K562 (cell line): ENCODE data around the gene PNPLA7. TPM values are rescaled to one million over a fixed set of nuclear protein-coding genes. Genes with fewer than 3 reads are reported as not detected.

Experiments used
- ATAC-seq: fragments of 200-7000 bp; cut with Tn5 transposase; 3 replicates; pipeline ENCODE4 v1.9.1; 2020; ENCODE audit warnings: moderate library complexity
- BruUV-seq: library from RNA; stranded (reverse); fragments of 400-500 nt; replicated peaks from 2 replicates; lab custom pipeline; 2021; lab: Mats Ljungman, UMichigan
- CTCF ChIA-PET: fragments of 300-600 bp; formaldehyde crosslinking; extraction: SDS; loops from one replicate; lab custom pipeline; 2021; ENCODE audit warnings: low intra/inter-chr PET ratio; lab: Yijun Ruan, JAX
- POLR2A ChIA-PET: fragments of 300-600, 350-650 bp; sonication (Branson Sonifier 250); formaldehyde crosslinking; extraction: SDS; loops from one replicate; lab custom pipeline; 2021; ENCODE audit warnings: antibody characterized with exemption, inconsistent platforms; lab: Yijun Ruan, JAX
- DNase-seq, 4 experiments: peaks; one replicate each; pipeline versions ENCODE4 v3.0.0 to v3.0.0-alpha.2; 2011 to 2018; ENCODE audit warnings: low spot score in 3 of 4, mixed read lengths in 3 of 4; ENCODE audit errors: extremely low read depth in 1 of 4
- FAIRE-seq: peaks from 2 replicates; lab custom pipeline; 2011; peaks lifted over from hg19 to GRCh38; lab: Jason Lieb, UNC
- H2AFZ ChIP-seq: 2 replicates; pipeline ENCODE4 v1.6.0; 2011; ENCODE audit warnings: low read depth, low read length, control low read depth, inconsistent platforms
- H3K27ac ChIP-seq: fragments of 200-600 bp; 3 replicates; pipeline ENCODE4 v1.8.0; 2011; ENCODE audit warnings: low read depth, mild to moderate bottlenecking, control low read depth, inconsistent platforms, low read length, moderate library complexity, mixed read lengths; ENCODE audit errors: extremely low read depth
- H3K27me3 ChIP-seq, 2 experiments: fragments of 300-600 bp in 1 of 2; 2 replicates in 1 of 2; 3 replicates in 1 of 2; pipeline versions ENCODE4 v1.6.0 to v1.8.0; 2011; ENCODE audit warnings: inconsistent platforms in 2 of 2, low read length in 2 of 2, mild to moderate bottlenecking in 1 of 2, mixed read lengths in 1 of 2, moderate library complexity in 1 of 2; ENCODE audit not compliant: control insufficient read depth in 2 of 2, insufficient read depth in 2 of 2
- H3K36me3 ChIP-seq: fragments of 300-600 bp; 3 replicates; pipeline ENCODE4 v1.8.0; 2011; ENCODE audit warnings: mild to moderate bottlenecking, low read length, inconsistent platforms; ENCODE audit not compliant: control insufficient read depth, insufficient read depth
- H3K4me1 ChIP-seq, 2 experiments: fragments of 200-600 bp in 1 of 2; replicated peaks in 1 of 2; 2 replicates in 1 of 2; 3 replicates in 1 of 2; pipeline versions ENCODE4 v1.5.1 to v1.8.0; 2011; ENCODE audit warnings: inconsistent platforms in 2 of 2, low read length in 2 of 2, mild to moderate bottlenecking in 1 of 2, mixed read lengths in 1 of 2, moderate library complexity in 1 of 2; ENCODE audit not compliant: control insufficient read depth in 2 of 2, insufficient read depth in 2 of 2
- H3K4me2 ChIP-seq: 2 replicates; pipeline ENCODE4 v1.6.1; 2011; ENCODE audit warnings: low read length, control low read depth, inconsistent platforms, mixed read lengths; ENCODE audit not compliant: insufficient read depth
- H3K4me3 ChIP-seq: fragments of 200-600 bp; sonication (generic), shearing (Covaris generic); 2 replicates; pipeline ENCODE4 v1.5.1; 2016; ENCODE audit warnings: control low read depth, inconsistent platforms
- H3K79me2 ChIP-seq: fragments of 200-600 bp; 3 replicates; pipeline ENCODE4 v1.8.0; 2011; ENCODE audit warnings: low read length, inconsistent platforms; ENCODE audit not compliant: control insufficient read depth, insufficient read depth
- H3K9ac ChIP-seq, 2 experiments: 2 replicates each; pipeline versions ENCODE4 v1.6.0 to v1.6.1; 2011; ENCODE audit warnings: low read depth in 2 of 2, low read length in 2 of 2, control low read depth in 1 of 2, inconsistent platforms in 1 of 2, mild to moderate bottlenecking in 1 of 2, mixed read lengths in 1 of 2; ENCODE audit not compliant: insufficient read depth in 1 of 2
- H3K9me1 ChIP-seq: one replicate; pipeline ENCODE4 v1.6.0; 2011; ENCODE audit warnings: inconsistent platforms, mild to moderate bottlenecking, low read length, moderate library complexity; ENCODE audit not compliant: control insufficient read depth, insufficient read depth
- H3K9me3 ChIP-seq: replicated peaks from 2 replicates; pipeline ENCODE4 v1.5.1; 2011; ENCODE audit warnings: low read depth, low read length, inconsistent platforms; ENCODE audit not compliant: control insufficient read depth, insufficient read depth
- H4K20me1 ChIP-seq: replicated peaks from 2 replicates; pipeline ENCODE4 v1.6.1; 2011; ENCODE audit warnings: low read length, inconsistent platforms, mixed read lengths; ENCODE audit not compliant: control insufficient read depth, insufficient read depth
- POLR2A ChIP-seq: fragments of 450-650 bp; conservative IDR thresholded peaks from 2 replicates; pipeline ENCODE4 v1.6.1; 2016
- POLR2AphosphoS5 ChIP-seq: IDR thresholded peaks from 2 replicates; pipeline ENCODE4 v1.6.1; 2011; ENCODE audit warnings: mild to moderate bottlenecking, low read depth, low read length, moderate library complexity; ENCODE audit not compliant: control insufficient read depth, insufficient read depth
- POLR2H ChIP-seq: IDR thresholded peaks from 2 replicates; pipeline ENCODE4 v1.6.1; 2016; ENCODE audit warnings: missing genetic modification characterization, low read depth, mild to moderate bottlenecking, control low read depth, missing compliant biosample characterization, moderate library complexity
- RBFOX2 ChIP-seq: fragments of 200-400 bp; formaldehyde crosslinking; IDR thresholded peaks from 2 replicates; pipeline ENCODE4 v1.6.1; 2017; ENCODE audit warnings: low read depth, mild to moderate bottlenecking, low read length, moderate library complexity
- SMARCE1 ChIP-seq: fragments of 450-650 bp; IDR thresholded peaks from 2 replicates; pipeline ENCODE4 v1.7.1; 2016; ENCODE audit warnings: mild to moderate bottlenecking
- WGBS: fragments of 100-300 bp; shearing (Covaris generic); methylation state at CpG from one replicate; pipeline ENCODE4 v1.1.6; 2016; ENCODE audit warnings: low coverage, mixed read lengths; ENCODE audit not compliant: insufficient coverage; ENCODE audit errors: missing lambda C conversion rate; 5-methylcytosine and 5-hydroxymethylcytosine counted together
- in situ Hi-C: fragments of 300-500 bp; cut with MboI; formaldehyde crosslinking; loops from 4 replicates; pipeline ENCODE4 v1.15.0; 2018; ENCODE audit warnings: inconsistent platforms, mixed read lengths
- intact Hi-C: fragments of 100-400 bp; cut with micrococcal nuclease; formaldehyde crosslinking; loops from 2 replicates; pipeline ENCODE4 v1.14.2; 2022
- polyA plus RNA-seq, 8 experiments: library from polyadenylated mRNA; depleted of rRNA in 4 of 8; stranded (reverse) in 5 of 8; unstranded in 3 of 8; fragments of >200 nt; fragmentation: Nextera tagmentation in 2 of 8; fragmentation: Illumina TruSeq in 1 of 8; extraction: Ambion mirVana in 2 of 8; extraction: Trizol in 1 of 8; gene quantifications; 2 replicates each; pipeline versions ENCODE4 v1.2.1 to v1.2.3, GENCODE V29; 2011 to 2014; ENCODE audit warnings: inconsistent platforms in 1 of 8, missing spikeins in 1 of 8
- total RNA-seq, 7 experiments: library from RNA; depleted of rRNA in 6 of 7; stranded (reverse); fragments of >200 nt in 6 of 7; fragmentation: Illumina TruSeq in 2 of 7; extraction: Trizol in 2 of 7; gene quantifications; 2 replicates each; pipeline versions ENCODE4 v1.2.1 to v1.2.3, GENCODE V29; 2011 to 2021; ENCODE audit warnings: low replicate concordance in 1 of 7

The PNPLA7 gene
- total and polyA plus RNA-seq, 9 of the 15 experiments (the other 6 are each of a cell fraction or from before 2014, with no cell fraction given), result 0.01 to 0.85 (median 0.19) TPM; not detected in 1

DNA sequence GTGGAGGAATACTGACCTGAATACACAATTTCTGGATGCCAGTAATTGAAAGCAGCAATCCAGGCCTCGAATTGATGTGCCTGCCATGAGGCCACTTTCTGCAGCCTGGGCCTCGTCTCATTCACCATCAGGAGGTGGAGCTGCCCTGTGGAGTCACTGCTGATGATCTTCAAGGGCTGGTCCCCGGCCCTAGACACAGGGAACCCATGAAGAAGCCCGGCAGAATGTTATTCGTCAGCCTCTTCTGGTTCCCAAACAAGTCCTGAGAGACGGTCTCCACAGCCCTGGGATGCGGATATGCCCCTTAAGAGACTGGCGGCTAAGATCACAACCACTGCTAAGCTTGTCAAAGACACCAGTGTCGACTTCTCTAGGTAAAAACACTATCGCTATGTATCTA is 24.0 kb upstream of the PNPLA7 start:
- H3K79me2 ChIP-seq, result peaks cover 48% of the 10 kb centered on the region
- POLR2A ChIA-PET, result interaction anchor here (0.6 kb wide), 1 partner anchor 273 kb away, joined by 3 read pairs; no protein-coding TSS in a partner anchor

GRCh38 chr9:137570566-137570965 is 20.4 kb upstream of the PNPLA7 start:
- ChIA-PET CTCF (no interaction called here), POLR2A (no interaction called here)
- Histone ChIP-seq H3K4me1 (peaks cover 7% of the 10 kb centered on the region in 2 experiments; a peak in 4 of 5 replicates), H3K4me2 (no peak overlapping the region), H2AFZ (no peak overlapping the region), H3K9me3 (no peaks in the 10 kb centered on the region), H3K27ac (no peak overlapping the region), H3K9me1 (peaks cover 5% of the 10 kb centered on the region), H3K79me2 (peaks cover 16% of the 10 kb centered on the region), H3K27me3 (no peaks in the 10 kb centered on the region), H3K36me3 (peaks cover 49% of the 10 kb centered on the region), H4K20me1 (no peaks in the 10 kb centered on the region), H3K4me3 (no peak overlapping the region), H3K9ac (no peak overlapping the region)
- intact Hi-C loops, result no loop called here
- TF ChIP-seq POLR2A (peak; percentile 51; the same call in 1 of the 2 replicates), POLR2AphosphoS5 (0 out of 2 replicates have a peak, but pooled peaks have one; percentile 10), POLR2H (tag) (no peak)
- no TSS peak for BruUV-seq
- no peak for FAIRE-seq
- ATAC-seq, result no peak
- in situ Hi-C loops, result no loop called here
- DNase-seq, result no peak
- 90% methylated on average over 3 of the region's 3 CpGs for WGBS

More for the DNA sequence above, 24.0 kb upstream of the PNPLA7 start:
- CTCF ChIA-PET, result no interaction called here
- ATAC-seq, result no peak
- BruUV-seq, result no TSS peak
- Histone ChIP-seq H2AFZ (no peak overlapping the region), H3K4me2 (no peak overlapping the region), H3K9ac (no peak overlapping the region), H3K36me3 (peaks cover 63% of the 10 kb centered on the region), H3K9me3 (no peaks in the 10 kb centered on the region), H3K27ac (no peak overlapping the region), H3K4me1 (peaks cover 27 to 31% of the 10 kb centered on the region in 2 experiments), H3K27me3 (no peaks in the 10 kb centered on the region)
- DNase-seq, result no peak
- no peak for FAIRE-seq
- in situ Hi-C loops, result no loop called here
- TF ChIP-seq RBFOX2 (0 out of 2 replicates have a peak, but pooled peaks have one; percentile 1), SMARCE1 (no peak)
- TF ChIP-seq, all 486 proteins: peak for 1
- no peaks in the 10 kb centered on the region; the same call in 1 of the 2 replicates for H4K20me1 ChIP-seq
- WGBS, result 84% methylated on average over 9 of the region's 10 CpGs
- no peak overlapping the region for H3K4me3 ChIP-seq
- intact Hi-C loops, result no loop called here
- H3K9me1 ChIP-seq, result peaks cover 7% of the 10 kb centered on the region
